C1 segment of cervical spinal cord (tissue), 14 donors: ENCODE results near the gene METRNL.
"Not testable (repeated sequence)": the region's sequence is repeated elsewhere in the genome, so short reads cannot be mapped to it uniquely, and the experiment has no call there.

Source experiments
- DNase-seq, 14 donors: peaks; one replicate each; lab custom pipeline; 2025; lab: John Stamatoyannopoulos, UW

The METRNL gene, protein sequence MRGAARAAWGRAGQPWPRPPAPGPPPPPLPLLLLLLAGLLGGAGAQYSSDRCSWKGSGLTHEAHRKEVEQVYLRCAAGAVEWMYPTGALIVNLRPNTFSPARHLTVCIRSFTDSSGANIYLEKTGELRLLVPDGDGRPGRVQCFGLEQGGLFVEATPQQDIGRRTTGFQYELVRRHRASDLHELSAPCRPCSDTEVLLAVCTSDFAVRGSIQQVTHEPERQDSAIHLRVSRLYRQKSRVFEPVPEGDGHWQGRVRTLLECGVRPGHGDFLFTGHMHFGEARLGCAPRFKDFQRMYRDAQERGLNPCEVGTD

DNA sequence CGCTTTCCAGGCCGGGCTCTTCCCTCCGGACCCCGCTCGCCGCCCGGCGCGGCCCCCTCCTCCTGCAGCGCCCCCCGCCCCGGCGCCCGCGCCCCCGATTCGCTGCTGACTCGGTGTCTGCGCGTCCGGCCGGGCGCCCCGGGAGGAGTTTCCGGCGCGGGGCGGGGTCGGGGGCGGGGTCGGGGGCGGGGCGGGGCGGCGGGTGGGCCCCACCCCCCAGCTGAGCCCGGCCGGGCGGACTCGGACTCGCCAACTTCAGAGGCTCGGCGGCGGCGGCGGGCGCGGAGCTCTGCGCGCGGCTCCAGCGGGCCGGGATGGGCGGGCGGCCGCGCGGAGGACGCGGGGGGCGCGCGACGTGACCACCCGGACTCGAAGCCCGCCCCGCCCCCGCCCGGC is at the start of gene METRNL:
Gene METRNL, plus strand, starts transcription at position 258 of the 396 bp plus-strand sequence. CDS start 207 bp downstream, outside the sequence.
- DNase-seq = peak in 12 of 14 donors; percentile 18 to 79 (median 38)

DNA sequence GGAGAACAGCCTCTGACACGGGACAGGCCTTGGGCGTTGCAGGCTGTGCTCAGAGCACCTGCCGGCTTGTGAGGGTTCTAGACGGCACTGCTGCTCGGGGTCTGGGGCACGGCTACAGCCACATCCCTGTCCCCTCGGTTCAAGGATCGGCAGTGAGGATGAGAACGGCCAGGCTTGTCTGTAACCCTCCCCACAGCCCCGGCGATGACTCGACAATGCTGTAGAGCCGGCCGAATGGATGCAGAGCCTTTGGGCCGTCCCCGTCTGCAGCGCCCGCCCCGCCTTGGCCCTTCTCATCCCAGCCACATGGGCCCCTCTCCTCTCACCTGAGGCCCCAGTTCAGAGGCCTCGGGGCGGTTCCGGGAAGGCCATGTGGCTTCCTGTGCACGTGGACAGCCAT is 49.0 kb upstream of the METRNL start:
- no peak for DNase-seq

DNA sequence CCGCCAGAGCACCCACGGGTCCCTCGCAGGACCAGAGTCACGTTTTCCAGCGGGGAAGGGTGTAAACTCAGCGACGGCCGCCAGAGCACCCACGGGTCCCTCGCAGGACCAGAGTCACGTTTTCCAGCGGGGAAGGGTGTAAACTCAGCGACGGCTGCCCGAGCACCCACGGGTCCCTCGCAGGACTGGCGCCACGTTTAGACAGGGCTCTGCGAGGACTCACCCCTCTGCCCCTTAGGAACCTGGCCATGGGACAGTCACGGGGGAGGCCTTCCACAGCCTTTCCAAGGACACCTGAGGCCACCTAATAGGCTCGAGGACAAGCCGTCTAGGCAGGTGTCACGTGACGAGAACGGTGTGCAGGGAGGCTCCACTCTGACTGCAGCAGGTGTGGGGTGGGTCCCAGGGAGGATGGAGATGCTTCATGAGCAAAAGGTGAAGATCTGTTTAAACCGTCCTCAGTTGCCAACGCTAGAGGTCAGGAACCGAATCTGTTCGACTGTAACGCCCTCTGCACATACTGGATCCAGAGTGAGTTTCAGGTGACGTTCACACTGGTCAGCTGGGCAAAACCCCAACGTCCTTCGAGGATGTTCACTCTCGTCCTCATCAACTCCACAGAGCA is 48.0 kb upstream of the METRNL start:
- no peak for DNase-seq

DNA sequence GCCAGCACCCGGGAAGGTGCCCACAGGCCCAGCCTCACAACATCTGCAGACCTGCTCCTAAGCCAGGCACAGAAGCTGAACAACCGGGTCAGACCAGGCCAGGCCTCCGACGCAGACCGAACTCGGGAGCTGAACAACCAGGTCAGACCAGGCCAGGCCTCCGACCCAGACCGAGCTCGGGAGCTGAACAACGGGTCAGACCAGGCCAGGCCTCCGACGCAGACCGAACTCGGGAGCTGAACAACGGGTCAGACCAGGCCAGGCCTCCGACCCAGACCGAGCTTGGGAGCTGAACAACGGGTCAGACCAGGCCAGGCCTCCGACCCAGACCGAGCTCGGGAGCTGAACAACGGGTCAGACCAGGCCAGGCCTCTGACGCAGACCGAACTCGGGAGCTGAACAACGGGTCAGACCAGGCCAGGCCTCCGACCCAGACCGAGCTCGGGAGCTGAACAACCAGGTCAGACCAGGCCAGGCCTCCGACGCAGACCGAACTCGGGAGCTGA is 47.4 kb upstream of the METRNL start:
- not testable (repeated sequence) for DNase-seq

DNA sequence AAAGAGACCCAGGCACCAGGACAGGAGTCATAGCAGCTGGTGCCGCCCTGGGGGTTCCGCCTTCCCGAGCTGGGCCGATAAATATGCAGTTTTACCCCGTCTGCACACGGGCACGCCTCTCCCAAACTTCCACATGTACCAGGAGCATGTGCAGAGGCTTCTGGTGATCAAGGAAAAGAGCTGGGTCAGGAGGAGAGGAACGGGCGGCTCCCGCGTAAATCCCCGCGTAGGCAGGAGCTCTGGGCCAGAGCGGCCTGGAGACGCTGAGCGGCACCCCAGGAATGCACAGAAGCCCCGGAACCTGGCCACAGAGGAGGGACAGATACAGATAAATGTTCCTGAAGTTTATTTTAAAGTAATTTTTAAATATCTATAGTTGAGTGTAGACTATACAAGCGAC is 46.6 kb upstream of the METRNL start:
- DNase-seq = no peak

DNA sequence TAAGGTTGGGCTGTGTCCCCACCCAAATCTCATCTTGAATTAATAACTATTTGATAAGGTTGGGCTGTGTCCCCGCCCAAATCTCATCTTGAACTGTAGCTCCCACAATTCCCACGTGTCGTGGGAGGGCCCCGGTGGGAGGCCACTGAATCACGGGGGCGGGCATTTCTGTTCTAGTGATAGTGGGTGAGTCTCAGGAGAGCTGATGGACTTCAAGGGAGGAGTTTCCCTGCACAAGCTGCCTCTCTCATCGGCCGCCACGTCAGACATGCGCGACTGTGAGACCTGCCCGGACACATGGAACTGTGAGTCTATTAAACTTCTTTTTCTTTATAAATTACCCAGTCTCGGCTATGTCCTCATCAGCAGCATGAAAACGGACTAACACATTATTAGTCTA is 44.9 kb upstream of the METRNL start:
- DNase-seq = no peak

DNA sequence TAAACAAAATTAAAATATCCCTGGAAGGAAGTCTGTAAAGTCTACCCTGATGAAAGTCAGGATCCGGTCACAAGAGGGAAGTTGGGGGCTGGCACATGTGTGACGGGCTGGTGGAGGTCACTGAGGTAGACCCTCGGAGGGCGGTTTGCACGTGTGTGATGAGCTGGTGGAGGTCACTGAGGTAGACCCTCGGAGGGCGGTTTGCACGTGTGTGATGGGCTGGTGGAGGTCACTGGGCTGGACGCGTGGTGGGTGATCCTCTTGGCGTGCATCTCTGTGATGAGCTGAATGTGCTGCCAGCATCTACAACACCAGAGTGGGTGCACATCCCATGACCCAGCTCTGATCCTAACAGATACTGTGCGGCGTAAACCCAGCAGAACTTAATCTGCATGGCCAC is 43.7 kb upstream of the METRNL start:
- DNase-seq = no peak

DNA sequence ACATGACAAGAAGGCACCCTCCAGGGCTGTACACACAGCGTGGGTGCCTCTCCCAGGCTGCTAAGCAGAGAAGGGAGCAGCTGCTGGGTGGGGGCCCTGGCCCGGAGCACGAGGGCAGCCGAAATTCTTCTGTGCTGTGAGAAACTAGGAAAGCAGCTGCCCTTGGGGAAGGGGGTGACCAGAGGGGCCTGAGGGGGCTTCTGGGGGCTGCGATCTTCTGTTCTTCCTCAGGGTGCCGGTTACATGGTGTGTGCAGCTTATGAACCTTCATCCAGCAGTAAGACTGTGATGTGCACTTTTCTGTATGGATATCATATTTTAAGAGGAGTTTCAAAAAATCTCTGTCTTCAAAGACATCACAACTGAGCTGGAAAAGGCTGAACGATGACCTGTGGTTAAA is 43.2 kb upstream of the METRNL start:
- no peak for DNase-seq

DNA sequence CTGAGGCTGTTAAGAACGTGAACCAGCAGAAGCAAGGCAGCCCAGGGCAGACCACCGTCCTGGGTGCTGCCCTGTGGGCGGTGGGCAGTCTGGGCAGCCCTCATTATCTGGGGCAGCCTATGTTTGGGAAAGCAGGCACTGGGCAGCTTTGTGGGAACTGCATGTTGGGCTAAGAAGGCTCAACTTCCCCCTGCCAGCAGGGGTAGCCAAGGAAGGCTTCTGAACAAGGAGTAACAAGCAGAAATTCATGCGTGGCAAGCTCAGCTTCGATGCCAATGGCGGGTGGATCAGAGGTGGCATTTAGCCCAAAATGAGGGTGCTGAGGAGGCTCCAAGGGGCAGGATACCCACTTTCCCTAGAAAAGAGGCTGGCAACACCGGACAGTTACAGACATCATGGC is 42.7 kb upstream of the METRNL start:
- no peak for DNase-seq

DNA sequence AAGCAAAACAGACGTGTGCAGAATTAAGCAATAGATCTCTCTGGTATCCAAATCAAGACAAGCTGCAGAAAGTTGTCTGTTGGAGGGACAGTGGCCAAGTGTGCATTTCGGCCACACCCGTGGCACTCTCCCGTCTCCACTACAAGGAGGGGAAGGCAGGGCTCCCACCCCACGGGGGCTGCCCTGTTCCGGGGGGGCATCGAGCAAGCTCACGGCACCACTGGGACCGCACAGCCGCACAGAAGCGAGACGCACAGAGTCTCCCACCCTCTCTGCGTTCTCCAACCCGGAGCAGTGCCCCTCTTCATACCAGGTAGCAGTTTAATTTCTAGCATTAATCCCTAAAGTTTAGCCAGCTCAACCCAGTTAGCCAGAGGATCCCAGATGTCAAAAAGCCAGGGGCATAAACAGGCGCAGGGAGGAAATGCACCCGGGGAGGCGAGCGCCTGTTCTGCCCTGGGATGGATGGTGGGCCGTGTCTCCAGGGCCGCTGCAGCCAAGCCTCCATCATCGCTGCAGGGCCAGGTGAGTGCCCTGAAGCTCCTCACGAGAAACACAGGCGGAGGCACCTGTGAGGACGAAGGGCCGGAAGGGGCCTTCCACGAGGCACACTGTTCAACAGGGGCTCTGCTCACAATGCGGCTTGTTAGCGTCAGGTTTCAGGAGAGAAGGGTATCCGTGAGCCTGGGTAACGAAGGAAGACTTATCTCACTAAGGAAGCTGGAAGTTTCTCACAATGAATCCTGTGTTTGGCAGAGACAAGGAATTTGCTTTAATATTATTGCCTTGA is 42.1 kb upstream of the METRNL start:
- no peak for DNase-seq

DNA sequence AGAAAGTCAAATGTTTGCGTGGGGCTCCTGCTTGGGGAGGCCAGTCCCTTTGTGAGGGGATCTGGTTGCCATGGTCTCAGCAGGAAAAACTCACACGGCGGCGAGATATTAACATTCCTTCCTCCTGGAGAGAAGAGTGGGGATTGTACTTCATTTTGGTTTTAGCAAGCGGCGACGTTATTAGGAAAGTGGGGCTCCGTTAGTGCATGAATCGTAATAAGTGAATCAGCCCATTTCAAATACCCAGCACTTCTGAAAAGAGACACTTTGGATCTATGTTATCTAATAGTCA is 41.6 kb upstream of the METRNL start:
- DNase-seq = no peak

DNA sequence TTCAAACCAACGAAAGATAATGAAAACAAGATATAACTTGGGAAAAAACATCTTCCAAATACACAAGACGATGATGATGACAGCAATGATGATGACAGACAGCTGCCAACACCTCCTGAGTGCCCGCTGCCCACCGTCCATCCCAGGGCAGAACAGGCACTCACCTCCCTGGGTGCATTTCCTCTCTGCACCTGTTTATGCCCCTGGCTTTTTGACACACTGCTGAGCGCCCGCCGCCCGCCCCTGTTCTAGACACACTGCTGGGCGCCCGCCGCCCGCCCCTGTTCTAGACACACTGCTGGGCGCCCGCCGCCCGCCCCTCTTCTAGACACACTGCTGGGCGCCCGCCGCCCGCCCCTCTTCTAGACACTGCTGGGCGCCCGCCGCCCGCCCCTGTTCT is 40.4 kb upstream of the METRNL start:
- DNase-seq = not testable (repeated sequence)

DNA sequence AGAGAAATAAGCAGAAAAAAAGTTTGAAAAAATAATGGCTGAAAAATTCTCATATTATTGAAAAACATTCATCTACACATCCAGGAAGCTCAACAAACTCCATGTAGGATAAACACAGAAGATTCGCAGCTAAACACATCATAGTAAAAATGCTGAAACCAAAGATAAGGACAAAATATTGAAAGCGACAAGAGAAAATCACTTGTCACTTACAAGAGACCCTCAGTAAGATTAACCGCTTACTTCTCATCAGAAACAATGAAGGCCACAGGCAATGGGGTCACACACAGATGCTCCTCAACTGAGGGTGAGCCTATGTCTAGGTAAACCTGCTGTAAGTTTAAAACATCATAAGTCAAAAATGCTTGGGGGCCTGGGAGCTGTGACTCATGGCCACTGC is 38.1 kb upstream of the METRNL start:
- DNase-seq = no peak

DNA sequence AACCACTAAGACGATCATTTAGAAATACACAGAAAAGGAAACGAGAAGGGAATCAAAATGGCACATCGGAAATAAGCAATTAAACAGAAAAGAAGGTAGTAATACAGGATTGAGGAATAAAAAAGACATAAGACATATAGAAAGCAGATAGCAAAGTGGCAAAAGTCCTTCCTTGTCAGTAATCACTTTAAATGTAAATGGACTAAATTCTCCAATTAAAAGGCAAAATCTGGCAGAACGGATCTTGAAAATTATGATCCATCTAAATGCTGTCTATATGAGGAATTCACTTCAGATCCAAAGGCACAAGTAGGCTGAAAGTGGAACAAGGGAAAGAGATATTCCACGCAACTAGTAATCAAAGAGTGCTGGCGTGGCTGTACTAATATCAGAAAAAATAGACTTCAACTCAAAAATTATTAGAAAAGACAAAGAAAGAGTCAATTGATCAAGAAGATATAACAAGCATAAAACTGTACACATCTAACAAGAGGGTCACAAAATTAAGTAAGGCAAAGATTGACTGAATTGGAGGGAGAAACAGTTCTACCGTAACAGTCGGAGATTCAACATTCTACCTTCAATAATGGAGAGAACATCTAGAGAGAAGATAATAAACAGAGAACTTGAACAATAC is 36.8 kb upstream of the METRNL start:
- DNase-seq = no peak

DNA sequence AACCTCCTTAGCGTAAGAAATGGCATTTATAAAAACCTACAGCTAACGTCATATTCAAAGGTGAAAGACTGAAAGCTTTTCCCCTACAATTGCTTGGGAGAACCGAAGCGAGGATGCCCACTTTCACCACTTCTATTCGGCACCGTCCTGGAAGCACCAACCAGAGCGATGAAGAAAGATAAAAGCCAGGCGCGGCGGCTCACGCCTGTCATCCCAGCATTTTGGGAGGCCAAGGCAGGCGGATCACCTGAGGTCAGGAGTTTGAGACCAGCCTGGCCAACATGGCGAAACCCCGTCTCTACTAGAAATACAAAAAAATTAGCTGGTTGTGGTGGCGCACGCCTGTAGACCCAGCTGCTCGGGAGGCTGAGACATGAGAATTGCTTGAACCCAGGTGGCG is 34.9 kb upstream of the METRNL start:
- not testable (repeated sequence) for DNase-seq

DNA sequence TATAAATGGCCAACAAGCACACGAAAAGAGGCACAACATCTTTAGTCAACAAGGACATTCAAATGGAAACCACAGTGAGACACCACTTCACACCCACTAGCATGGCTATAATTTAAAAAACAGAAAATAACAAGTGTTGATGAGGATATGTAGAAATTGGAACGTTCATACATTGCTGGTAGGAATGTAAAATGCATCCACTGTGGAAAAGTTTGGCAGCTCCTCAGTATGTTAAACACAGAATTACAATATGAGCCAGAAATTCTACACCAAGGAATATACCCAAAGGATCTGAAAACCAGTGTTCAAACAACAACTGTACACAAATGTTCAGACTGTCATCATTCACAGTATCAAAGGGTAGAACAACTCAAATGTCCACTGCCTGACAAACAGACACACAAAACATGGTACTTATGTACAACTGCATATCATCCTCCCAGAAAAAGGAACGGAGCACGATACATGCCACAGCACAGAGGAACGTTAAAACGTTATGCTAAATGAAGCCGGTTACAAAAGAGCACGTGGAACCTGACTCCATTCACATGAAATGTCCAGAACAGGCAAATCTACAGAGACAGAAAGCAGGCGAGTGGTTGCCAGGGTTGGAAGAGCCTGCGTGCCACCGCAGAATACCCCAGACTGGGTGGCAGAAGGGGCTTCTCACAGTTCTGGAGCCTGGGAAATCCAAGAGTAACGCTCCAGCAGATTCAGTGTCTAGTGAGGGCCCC is 32.8 kb upstream of the METRNL start:
- DNase-seq = no peak

DNA sequence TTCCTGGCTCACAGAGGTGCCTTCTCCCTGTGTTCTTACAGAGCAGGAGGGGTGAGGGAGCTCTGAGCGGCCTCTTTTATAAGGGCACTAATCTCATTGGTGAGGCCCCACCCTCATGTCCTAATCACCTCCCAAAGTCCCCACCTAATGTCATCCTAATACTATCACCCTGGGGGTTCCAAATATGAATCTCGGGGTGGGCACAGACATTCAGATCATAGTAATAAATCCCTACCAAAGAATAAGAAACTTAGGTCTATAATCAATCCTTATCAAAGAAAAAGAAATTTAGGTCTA is 32.3 kb upstream of the METRNL start:
- no peak for DNase-seq

DNA sequence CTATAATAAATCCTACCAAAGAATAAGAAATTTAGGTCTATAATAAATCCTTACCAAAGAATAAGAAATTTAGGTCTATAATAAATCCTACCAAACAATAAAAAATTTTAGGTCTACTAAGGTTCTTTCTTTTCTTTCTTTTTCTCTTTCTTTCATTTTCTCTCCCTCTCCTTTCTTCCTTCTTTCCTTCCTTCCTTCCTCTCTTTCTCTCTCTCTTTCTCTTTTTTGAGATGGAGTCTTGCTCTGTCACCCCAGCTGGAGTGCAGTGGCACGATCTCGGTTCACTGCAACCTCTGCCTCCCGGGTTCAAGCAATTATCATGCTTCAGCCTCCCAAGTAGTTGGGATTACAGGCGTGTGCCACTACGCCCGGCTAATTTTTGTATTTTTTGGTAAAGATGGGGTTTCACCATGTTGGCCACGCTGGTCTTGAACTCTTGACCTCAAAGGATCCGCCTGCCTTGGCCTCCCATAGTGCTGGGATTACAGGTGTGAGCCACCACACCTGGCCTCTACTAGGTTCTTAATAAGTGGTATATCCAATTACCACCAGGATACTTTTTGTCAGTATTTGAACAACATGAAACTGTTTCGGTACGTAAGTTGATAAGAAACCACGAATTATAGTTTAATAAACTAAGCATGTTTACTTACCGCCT is 31.5 kb upstream of the METRNL start:
- DNase-seq = not testable (repeated sequence)

DNA sequence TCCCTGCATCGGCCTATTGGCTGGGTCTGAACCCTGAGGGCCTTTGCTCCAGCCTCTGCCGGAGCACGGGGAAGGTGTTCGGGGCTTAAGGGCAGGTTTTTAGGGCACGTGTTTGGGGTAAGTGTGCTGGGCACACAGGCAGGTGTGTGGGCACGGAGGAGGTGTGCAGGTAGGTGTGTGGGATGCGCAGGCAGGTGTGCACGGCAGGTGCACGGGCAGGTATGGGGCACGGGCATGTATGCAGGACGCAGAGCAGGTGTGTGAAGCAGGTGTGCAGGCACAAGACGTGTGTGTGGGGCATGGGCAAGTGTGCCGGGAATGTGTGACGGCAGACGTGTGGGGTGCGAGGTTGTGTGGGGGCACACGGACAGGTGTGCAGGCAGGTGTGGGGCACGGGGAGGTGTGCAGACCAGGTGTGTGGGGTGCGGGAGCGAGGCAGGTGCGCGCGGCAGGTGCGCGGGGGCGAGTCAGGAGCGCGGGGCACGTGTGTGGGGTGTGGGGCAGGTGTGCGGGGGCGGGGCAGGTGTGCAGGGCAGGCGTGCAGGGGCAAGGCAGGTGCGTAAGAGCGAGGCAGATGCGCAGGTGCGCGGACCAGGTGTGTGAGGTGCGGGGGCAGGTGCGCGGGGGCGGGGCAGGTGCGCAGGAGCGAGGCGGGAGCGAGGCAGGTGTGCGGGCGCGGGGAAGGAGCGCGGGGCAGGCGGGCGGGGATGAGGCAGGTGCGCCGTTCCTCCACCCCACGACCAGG is 28.6 kb upstream of the METRNL start:
- DNase-seq = no peak
